ENCODE measurements around the gene LIN7A. TPM values are rescaled to one million over a fixed set of nuclear protein-coding genes. Genes with fewer than 3 reads are reported as not detected.

Gene LIN7A
- total RNA-seq: 9.8 TPM
- long read RNA-seq, full-length matches to known transcripts: 7 of 8 reads
- long read RNA-seq, partial matches to known transcripts: 0 of 8 reads
- long read RNA-seq, other reads (novel, unspliced or antisense): 1 of 8 reads

- ATAC-seq (ENCODE audit: poor library complexity) (peak; percentile 86), DNase-seq (peak; percentile 77)
- intact Hi-C loops (cut with DNase I): no loop called here
Measured at GRCh38 chr12:80937391-80938238, at the start of gene LIN7A. LIN7A (minus strand) TSS chr12:80937934; CDS start chr12:80937722, 212 bp downstream.

- DNase-seq: no peak
- ATAC-seq (ENCODE audit: poor library complexity): no peak
- intact Hi-C loops (cut with DNase I): no loop called here
Measured at GRCh38 chr12:80986224-80986623, 48.5 kb upstream of the LIN7A start.

GRCh38 chr12:80979816-80980215, 42.1 kb upstream of the LIN7A start:
- ATAC-seq (ENCODE audit: poor library complexity) (no peak), DNase-seq (no peak)
- intact Hi-C loops (cut with DNase I): no loop called here

- intact Hi-C loops (cut with DNase I): no loop called here
- DNase-seq (no peak), ATAC-seq (ENCODE audit: poor library complexity) (no peak)
Measured at GRCh38 chr12:80979251-80979650, 41.5 kb upstream of the LIN7A start.

GRCh38 chr12:80977346-80977745, 39.6 kb upstream of the LIN7A start:
- no peak for DNase-seq
- intact Hi-C loops (cut with DNase I): no loop called here
- no peak for ATAC-seq (ENCODE audit: poor library complexity)

GRCh38 chr12:80968326-80968725, 30.6 kb upstream of the LIN7A start:
- no peak for DNase-seq
- intact Hi-C loops (cut with DNase I): no loop called here
- ATAC-seq (ENCODE audit: poor library complexity): no peak

GRCh38 chr12:80967565-80967964, 29.8 kb upstream of the LIN7A start:
- intact Hi-C loops (cut with DNase I): no loop called here
- DNase-seq: no peak
- no peak for ATAC-seq (ENCODE audit: poor library complexity)

GRCh38 chr12:80966001-80966400, 28.3 kb upstream of the LIN7A start:
- no peak for DNase-seq
- intact Hi-C loops (cut with DNase I): no loop called here
- no peak for ATAC-seq (ENCODE audit: poor library complexity)

GRCh38 chr12:80958162-80958561, 20.4 kb upstream of the LIN7A start:
- DNase-seq (no peak), ATAC-seq (ENCODE audit: poor library complexity) (no peak)
- intact Hi-C loops (cut with DNase I): no loop called here

- ATAC-seq (ENCODE audit: poor library complexity): no peak
- intact Hi-C loops (cut with DNase I): no loop called here
- no peak for DNase-seq
Measured at GRCh38 chr12:80954857-80955520, 17.3 kb upstream of the LIN7A start.

GRCh38 chr12:80952443-80952842, 14.7 kb upstream of the LIN7A start:
- intact Hi-C loops (cut with DNase I): no loop called here
- DNase-seq (no peak), ATAC-seq (ENCODE audit: poor library complexity) (no peak)

GRCh38 chr12:80946591-80946990, 8.9 kb upstream of the LIN7A start:
- ATAC-seq (ENCODE audit: poor library complexity): no peak
- DNase-seq: no peak
- intact Hi-C loops (cut with DNase I): no loop called here

- ATAC-seq (ENCODE audit: poor library complexity): no peak
- no peak for DNase-seq
- intact Hi-C loops (cut with DNase I): loop anchor here (5.0 kb wide), 1 partner anchor 106 kb away; no protein-coding TSS in a partner anchor
Measured at GRCh38 chr12:80943338-80943737, 5.6 kb upstream of the LIN7A start.

- intact Hi-C loops (cut with DNase I): loop anchor here (5.0 kb wide), 1 partner anchor 105 kb away; no protein-coding TSS in a partner anchor
- ATAC-seq (ENCODE audit: poor library complexity) (no peak), DNase-seq (no peak)
Measured at GRCh38 chr12:80941916-80942315, 4.2 kb upstream of the LIN7A start.

GRCh38 chr12:80939231-80939950, 1.7 kb upstream of the LIN7A start:
- no peak for ATAC-seq (ENCODE audit: poor library complexity)

GRCh38 chr12:80938397-80938796, 663 bp upstream of the LIN7A start:
- ATAC-seq (ENCODE audit: poor library complexity): no peak
- DNase-seq: no peak
- intact Hi-C loops (cut with DNase I): no loop called here

More at GRCh38 chr12:80939231-80939950, 1.7 kb upstream of the LIN7A start:
- intact Hi-C loops (cut with DNase I): no loop called here
- no peak for DNase-seq

GRCh38 chr12:80936642-80937390, 918 bp downstream of the LIN7A start:
- DNase-seq: peak; percentile 61
- intact Hi-C loops (cut with DNase I): no loop called here
- ATAC-seq (ENCODE audit: poor library complexity): peak; percentile 85

GRCh38 chr12:80936353-80936641, 1.4 kb downstream of the LIN7A start:
- intact Hi-C loops (cut with DNase I): no loop called here
- ATAC-seq (ENCODE audit: poor library complexity) (peak; percentile 68), DNase-seq (peak; percentile 52)

- ATAC-seq (ENCODE audit: poor library complexity): no peak
- intact Hi-C loops (cut with DNase I): no loop called here
- DNase-seq: no peak
Measured at GRCh38 chr12:80935111-80935510, 2.6 kb downstream of the LIN7A start.

All from Right ventricle myocardium superior (tissue), 1 donor.